ENCODE results near the gene MLST8.
"Not testable (repeated sequence)": the region's sequence is repeated elsewhere in the genome, so short reads cannot be mapped to it uniquely, and the experiment has no call there.

The MLST8 gene

DNA sequence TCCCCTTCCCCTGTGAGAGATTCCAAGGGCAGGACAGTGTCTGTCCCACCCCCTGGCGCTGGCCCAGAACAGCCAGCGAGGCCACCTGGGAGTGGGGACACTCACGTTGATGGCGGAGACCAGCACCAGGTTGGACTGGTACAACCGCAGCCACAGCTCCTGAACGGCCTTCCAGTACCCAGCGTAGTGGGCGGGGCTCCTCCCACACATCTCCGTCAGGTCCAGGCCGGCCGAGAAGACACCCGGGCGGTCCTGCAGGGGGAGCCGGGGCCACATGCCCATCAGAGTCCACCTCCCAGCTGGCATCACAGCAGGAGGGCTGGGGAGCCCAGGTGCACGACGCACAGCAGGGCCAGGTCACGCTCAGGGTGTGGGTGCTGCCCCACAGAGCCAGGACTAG lies 39.0 kb downstream of the MLST8 start:
- in situ Hi-C loops (cut with HindIII; ENCODE audit: low sequenced_read_pairs), result no loop called here

DNA sequence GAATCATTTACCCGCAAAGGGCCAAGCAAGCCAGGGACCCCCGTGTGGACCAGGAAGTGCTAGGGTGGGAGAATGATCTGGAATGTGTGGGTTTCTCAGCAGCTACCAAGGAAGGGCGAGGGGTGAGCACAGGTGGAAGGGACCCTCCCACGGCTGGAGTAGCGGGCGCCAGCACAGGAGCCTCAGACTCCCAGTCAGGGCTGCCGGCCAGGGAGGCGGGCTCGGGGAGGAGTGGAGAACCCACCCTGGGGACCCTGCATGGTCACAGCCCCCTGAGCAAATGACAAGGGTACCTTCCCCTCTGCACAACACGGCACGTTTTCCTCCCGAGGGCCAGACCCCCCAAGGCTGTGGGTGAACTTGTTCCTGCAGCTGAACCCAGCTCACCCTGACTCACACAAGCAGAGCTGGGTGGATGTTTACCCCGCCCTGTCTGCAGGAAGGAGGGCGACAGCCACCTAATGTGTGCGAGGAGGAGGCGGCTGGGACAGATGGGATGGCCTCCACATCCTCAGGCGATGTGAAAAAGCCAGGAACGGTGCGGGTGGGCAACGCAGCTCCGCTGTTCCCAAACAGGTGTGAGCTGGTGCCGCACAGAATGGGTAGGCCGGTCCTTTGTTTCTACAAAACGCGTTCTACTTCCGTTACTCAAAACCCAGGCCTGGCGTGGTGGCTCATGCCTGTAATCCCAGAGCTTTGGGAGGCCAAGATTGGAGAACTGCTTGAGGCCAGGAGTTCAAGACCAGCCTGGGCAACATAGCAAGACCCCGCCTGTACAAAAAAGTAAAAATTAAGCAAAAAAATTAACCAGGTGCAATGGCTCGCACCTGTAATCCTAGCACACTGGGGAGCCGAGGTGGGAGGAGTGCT lies 39.9 kb downstream of the MLST8 start:
- in situ Hi-C loops (cut with HindIII; ENCODE audit: low sequenced_read_pairs), result no loop called here

DNA sequence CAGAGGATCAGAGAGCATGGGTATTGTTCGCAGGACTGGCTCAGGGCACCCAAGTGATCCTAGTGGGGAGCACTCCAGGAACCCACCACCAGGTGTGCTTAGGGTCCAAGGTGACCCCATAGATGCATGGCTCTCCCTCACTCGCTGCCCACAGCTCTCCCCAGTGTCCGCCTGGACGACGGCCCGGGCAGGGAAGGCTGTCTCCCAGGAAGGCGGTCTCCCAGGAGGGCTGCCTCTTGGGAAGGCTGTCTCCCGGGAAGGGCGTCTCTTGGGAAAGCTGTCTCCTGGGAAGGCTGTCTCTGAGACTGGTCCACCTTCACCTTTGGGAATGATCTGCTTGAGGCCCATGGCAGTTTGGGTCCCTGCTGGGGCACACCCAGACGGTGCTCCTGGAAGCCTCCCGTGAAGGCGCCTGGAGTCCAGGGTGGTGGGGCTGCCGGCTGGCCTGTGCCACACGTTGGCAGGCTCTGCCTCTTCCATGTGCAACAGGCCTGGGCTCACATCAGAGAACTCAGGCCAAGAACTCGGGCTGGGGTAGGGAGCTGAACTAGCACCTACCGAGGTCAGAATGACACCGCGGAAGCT lies 41.1 kb downstream of the MLST8 start:
- in situ Hi-C loops (cut with HindIII; ENCODE audit: low sequenced_read_pairs), result no loop called here

DNA sequence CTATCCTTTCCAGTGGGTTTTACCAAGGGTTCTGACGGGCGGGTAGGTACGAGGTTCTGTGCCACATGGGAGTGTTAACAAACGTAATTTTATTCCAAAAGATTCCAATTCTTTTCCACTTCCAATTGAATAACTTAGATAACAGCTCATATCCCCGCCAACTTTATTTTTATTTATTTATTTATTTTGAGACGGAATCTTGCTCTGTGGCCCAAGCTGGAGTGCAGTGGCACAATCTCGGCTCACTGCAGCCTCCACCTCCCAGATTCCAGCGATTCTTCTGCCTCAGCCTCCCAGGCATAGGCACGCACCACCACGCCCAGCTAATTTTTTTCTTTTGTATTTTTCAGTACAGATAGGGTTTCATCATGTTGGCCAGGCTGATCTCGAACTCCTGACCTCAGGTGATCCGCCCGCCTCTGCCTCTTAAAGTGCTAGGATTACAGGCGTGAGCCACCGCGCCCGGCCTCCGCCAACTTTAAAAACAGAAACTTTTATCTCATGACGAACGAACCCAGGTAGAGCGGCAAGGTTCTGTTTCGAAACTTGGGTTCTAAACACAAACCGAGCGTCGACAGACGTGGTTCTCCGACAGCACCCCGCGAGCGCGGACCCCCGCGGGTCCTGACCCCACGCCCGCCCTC lies 45.5 kb downstream of the MLST8 start:
- in situ Hi-C loops (cut with HindIII; ENCODE audit: low sequenced_read_pairs), result no loop called here

DNA sequence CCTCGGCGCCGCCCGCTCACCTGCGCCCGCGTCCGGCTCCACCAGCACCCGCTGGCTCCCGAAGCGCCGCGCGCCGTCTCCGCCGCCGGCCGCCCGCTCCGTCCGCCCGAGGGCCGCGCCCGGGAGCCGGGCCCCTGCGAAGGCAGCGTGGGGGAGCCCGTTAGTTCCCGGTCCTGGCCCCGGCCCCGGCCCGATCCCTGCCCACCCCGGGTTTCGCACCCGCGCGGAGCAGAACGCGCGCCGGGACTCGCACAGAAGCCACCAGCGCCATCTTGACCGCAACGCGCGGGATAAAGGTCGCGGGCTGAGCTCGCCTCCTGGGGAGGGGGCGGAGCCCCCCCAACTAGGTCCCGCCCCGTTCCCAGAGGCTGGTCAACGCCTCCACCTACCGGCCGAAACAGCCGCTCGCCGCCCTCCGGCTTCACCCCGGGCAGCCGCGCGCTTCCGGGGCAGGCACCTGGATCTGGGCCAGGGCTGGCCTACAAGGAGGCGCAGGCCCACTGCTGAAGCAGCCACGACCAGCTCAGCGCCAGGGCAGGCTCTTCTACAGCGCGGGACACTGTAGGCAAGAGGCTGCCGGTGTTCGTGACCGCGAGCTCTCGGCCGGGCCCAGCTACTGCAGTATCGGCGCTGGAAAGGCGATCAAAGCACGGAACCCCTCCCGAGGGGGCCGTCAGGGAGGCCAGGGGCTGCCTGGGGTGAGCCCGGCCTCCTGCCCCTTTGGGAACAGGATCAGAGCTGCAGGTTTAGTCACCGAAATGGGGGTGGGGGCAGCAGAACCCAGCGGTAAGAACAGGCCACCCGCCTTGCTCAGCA lies 46.2 kb downstream of the MLST8 start, which contains the start of gene ECI1:
Gene ECI1, minus strand, starts transcription at position 292 of the 816 bp plus-strand sequence. Its CDS starts 21 bp downstream, at position 271.
- in situ Hi-C loops (cut with HindIII; ENCODE audit: low sequenced_read_pairs), result no loop called here

DNA sequence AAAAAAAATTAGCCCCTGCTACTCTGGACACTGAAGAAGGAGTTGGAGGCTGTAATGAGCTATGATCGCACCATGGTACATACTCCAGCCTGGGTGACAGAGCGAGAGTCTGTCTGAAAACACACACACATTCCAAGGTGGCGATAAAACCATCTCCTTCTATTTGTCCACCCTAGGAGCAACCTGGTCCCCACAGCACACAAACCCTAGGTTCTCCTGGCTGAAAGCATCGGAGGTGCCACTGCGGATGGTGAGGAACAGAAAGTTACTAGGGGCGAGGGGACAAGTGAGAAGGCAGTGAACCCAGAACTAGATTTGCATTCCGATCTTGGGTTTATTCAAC lies 47.5 kb downstream of the MLST8 start:
- in situ Hi-C loops (cut with HindIII; ENCODE audit: low sequenced_read_pairs), result no loop called here

DNA sequence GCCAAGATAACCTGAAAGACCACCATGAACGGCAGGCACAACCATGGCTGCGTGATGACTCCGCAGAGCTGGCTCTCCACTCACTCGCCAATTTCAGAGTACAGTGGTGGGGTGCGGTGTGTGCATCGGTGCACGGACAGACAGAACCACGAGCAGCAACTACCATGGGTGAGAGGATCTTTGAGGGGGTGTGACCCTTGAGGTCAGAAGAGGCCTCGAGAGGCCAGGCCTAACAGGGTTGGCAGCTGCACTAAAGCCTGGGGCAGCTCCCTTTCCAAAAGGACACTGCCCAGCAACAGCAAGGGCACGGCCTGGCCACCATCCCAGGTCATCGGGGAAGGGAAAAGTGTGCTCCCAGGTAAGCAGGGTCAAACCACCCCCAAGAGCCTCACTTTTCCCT lies 48.0 kb downstream of the MLST8 start:
- in situ Hi-C loops (cut with HindIII; ENCODE audit: low sequenced_read_pairs), result no loop called here

DNA sequence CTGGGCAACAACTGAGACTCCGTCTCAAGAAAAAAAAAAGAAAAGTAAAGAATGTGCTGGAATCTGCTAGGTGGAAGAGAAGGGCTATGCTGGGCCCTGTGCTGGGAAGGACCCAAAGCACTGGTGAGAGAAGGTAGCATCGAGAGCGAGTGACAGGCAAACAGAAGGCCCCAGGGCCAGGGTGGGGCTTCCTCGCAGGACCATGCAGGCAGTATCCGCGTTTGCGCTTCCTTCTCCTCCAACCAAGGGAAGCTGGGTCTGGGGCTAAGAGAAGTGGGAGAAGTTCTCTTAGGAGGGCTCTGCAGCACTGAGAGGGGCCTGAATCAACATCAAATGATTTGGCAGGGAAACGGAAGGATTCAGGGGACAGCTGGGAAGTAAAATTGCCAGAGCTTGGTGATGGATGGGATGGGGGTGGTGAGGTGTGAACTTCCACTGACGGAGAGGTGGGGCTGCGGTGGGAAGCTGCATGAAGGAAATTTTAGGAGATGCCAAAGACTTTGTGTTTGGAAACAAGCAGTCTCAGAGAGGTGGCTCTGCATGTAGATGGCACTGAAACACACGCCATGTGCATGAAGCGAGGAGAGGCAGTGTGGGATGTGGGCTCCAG lies 51.4 kb downstream of the MLST8 start:
- in situ Hi-C loops (cut with HindIII; ENCODE audit: low sequenced_read_pairs), result no loop called here

DNA sequence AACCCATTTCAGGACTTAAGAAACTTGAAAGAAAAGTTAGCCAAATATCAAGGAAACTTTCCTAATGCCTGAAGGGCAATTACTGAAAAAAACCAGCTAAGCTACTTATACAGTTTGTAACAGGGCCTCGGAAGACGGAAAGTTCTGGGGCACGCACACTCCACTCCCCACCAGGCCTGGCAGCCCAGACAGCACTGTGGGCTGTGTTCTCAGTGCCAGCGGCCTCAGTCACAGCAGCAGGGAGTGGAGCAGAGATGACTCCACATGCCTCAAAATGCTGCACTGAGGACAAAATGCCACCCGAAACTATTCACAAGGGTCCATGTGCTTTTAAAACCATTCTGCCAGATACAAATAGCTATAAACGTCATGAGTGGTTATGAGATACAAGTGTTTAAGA lies 52.5 kb downstream of the MLST8 start:
- in situ Hi-C loops (cut with HindIII; ENCODE audit: low sequenced_read_pairs), result no loop called here

DNA sequence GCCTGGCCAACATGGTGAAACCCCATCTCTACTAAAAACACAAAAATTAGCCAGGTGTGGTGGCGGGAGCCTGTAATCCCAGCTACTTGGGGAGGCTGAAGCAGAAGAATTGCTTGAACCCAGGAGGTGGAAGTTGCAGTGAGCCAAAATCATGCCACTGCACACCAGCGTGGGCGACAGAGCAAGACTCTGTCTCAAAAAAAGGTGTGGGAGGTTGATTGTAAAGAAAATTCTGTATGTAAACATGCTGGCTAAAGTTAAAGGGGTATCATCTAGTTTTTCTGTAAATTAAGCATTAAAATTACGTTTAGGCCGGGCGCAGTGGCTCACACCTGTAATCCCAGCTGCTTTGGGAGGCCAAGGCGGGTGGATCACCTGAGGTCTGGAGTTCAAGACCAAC lies 53.3 kb downstream of the MLST8 start:
- in situ Hi-C loops (cut with HindIII; ENCODE audit: low sequenced_read_pairs), result not testable (repeated sequence)

All from DLD1 (cell line).